ENCODE data around the gene INPP4B. TPM values are rescaled to one million over a fixed set of nuclear protein-coding genes. Genes with fewer than 3 reads are reported as not detected.

INPP4B gene
- total and polyA plus RNA-seq, 3 experiments from 2014 or later = 50.3 to 52.6 (median 52.6) TPM

DNA sequence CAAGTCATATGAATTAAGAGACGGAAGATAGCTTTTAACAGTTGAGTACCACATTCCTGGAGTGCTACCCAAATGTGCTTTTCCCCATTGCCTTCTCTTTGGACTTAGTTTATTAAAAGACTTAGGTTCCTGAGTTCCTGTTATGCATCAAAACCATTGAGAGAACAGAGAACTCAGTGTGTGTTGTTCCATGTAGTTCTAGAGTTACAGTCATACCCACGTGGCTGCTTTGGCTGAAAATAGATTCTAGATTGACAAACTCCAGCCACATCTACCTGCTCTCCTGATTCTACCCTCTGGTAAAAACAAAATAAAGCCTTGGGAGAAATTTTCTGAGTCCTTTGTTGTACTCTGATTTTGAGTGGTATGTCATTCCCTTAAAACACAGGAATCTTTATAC, 824.3 kb downstream of the INPP4B start:
- ChIA-PET CTCF (no interaction called here), POLR2A (no interaction called here)
- Mint-ChIP-seq H3K36me3 (peaks cover 0 to 8% (median 5%) of the 10 kb centered on the region in 3 donors), H3K27me3 (peaks cover 0 to 1% of the 10 kb centered on the region in 2 donors), H3K4me3 (no peak overlapping the region), H3K4me1 (no peaks in the 10 kb centered on the region), H3K9me3 (no peaks in the 10 kb centered on the region), H3K27ac (no peak overlapping the region)
- no peak overlapping the region for H3K27ac ChIP-seq (ENCODE audit: low read depth, low read length)
- no peaks in the 10 kb centered on the region for H3K27me3 ChIP-seq (ENCODE audit: insufficient read depth, low read length, poor library complexity, severe bottlenecking)
- no peaks in the 10 kb centered on the region for H3K9me3 ChIP-seq (ENCODE audit: low read length)
- DNase-seq = no peak
- no peaks in the 10 kb centered on the region for H3K36me3 ChIP-seq (ENCODE audit: insufficient read depth, low read length)
- no peak overlapping the region for H3K4me3 ChIP-seq (ENCODE audit: low read length)
- no peaks in the 10 kb centered on the region for H3K4me1 ChIP-seq (ENCODE audit: insufficient read depth, low read length)

- Histone ChIP-seq H3K4me3 (ENCODE audit: low read length) (no peak overlapping the region), H3K27me3 (ENCODE audit: insufficient read depth, low read length, poor library complexity, severe bottlenecking) (no peaks in the 10 kb centered on the region), H3K27ac (ENCODE audit: low read depth, low read length) (no peak overlapping the region), H3K36me3 (ENCODE audit: insufficient read depth, low read length) (no peaks in the 10 kb centered on the region), H3K9me3 (ENCODE audit: low read length) (no peaks in the 10 kb centered on the region), H3K4me1 (ENCODE audit: insufficient read depth, low read length) (no peaks in the 10 kb centered on the region)
- ChIA-PET POLR2A (interaction anchor here (0.6 kb wide), 1 partner anchor 56 kb away, joined by 3 read pairs; no protein-coding TSS in a partner anchor), CTCF (no interaction called here)
- H3K4me3 Mint-ChIP-seq = no peak overlapping the region
- H3K4me1 Mint-ChIP-seq = no peaks in the 10 kb centered on the region
- DNase-seq = no peak
- H3K27ac Mint-ChIP-seq = no peak overlapping the region
- H3K9me3 Mint-ChIP-seq = no peaks in the 10 kb centered on the region
- H3K36me3 Mint-ChIP-seq = peaks cover 0 to 8% (median 5%) of the 10 kb centered on the region in 3 donors
- H3K27me3 Mint-ChIP-seq = peaks cover 0 to 1% of the 10 kb centered on the region in 2 donors
Observed at GRCh38 chr4:142021181-142021580, 824.9 kb downstream of the INPP4B start.

DNA sequence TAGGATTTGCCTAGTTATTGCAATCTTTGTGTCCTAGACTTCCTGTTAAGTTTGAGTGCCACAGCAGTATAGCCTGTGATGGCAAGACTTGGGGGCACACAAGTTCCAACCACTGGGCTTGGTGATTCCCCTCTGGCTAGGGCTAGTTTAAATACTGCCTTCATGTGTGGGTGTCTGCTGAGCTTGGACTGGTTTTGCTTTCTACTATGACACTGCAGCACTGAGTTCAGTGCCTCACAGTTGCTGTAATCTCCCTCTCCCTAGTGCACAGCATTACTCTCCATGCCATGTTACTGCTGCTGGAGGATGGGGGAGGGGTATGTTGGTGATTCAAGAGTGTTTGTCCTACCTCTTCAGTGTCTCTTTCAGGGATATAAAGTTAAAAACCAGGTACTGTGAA, 830.1 kb downstream of the INPP4B start:
- Mint-ChIP-seq H3K4me3 (no peak overlapping the region), H3K27ac (no peak overlapping the region), H3K9me3 (peaks cover 2 to 8% (median 4%) of the 10 kb centered on the region in 5 donors), H3K36me3 (no peaks in the 10 kb centered on the region), H3K4me1 (no peaks in the 10 kb centered on the region), H3K27me3 (peaks cover 4 to 10% of the 10 kb centered on the region in 2 donors)
- no peak for DNase-seq
- no peaks in the 10 kb centered on the region for H3K4me1 ChIP-seq (ENCODE audit: insufficient read depth, low read length)
- H3K27me3 ChIP-seq (ENCODE audit: insufficient read depth, low read length, poor library complexity, severe bottlenecking) = no peaks in the 10 kb centered on the region
- no peak overlapping the region for H3K27ac ChIP-seq (ENCODE audit: low read depth, low read length)
- ChIA-PET POLR2A (no interaction called here), CTCF (no interaction called here)
- H3K4me3 ChIP-seq (ENCODE audit: low read length) = no peak overlapping the region
- no peaks in the 10 kb centered on the region for H3K9me3 ChIP-seq (ENCODE audit: low read length)
- H3K36me3 ChIP-seq (ENCODE audit: insufficient read depth, low read length) = no peaks in the 10 kb centered on the region

DNA sequence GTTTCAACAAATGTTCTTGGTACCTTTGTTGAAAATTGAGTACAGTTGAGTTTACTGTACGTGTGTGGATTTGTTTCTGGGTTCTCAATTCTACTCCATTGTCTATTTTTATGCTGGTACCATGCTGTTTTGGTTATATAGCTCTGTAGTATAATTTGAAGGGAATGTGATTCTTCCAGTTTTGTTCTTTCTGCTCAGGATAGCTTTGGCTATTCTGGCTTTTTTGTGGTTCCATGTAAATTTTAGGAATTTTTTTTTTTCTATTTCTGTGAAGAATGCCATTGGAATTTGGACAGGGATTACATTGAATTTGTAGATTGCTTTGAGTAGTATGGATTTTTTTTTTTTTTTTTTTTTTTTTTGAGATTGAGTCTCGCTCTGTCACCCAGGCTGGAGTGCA, 836.4 kb downstream of the INPP4B start:
- Mint-ChIP-seq H3K4me3 (no peak overlapping the region), H3K9me3 (peaks cover 7 to 23% (median 14%) of the 10 kb centered on the region in 5 donors), H3K4me1 (no peaks in the 10 kb centered on the region), H3K36me3 (no peaks in the 10 kb centered on the region), H3K27me3 (peaks cover 5 to 11% of the 10 kb centered on the region in 2 donors), H3K27ac (no peak overlapping the region)
- no peak for DNase-seq
- no peaks in the 10 kb centered on the region for H3K4me1 ChIP-seq (ENCODE audit: insufficient read depth, low read length)
- no peak overlapping the region for H3K27ac ChIP-seq (ENCODE audit: low read depth, low read length)
- ChIA-PET CTCF (no interaction called here), POLR2A (no interaction called here)
- no peaks in the 10 kb centered on the region for H3K9me3 ChIP-seq (ENCODE audit: low read length)
- H3K36me3 ChIP-seq (ENCODE audit: insufficient read depth, low read length) = no peaks in the 10 kb centered on the region
- no peak overlapping the region for H3K4me3 ChIP-seq (ENCODE audit: low read length)
- H3K27me3 ChIP-seq (ENCODE audit: insufficient read depth, low read length, poor library complexity, severe bottlenecking) = no peaks in the 10 kb centered on the region

- H3K27ac ChIP-seq (ENCODE audit: low read depth, low read length) = no peak overlapping the region
- ChIA-PET CTCF (no interaction called here), POLR2A (no interaction called here)
- H3K4me1 ChIP-seq (ENCODE audit: insufficient read depth, low read length) = no peaks in the 10 kb centered on the region
- Mint-ChIP-seq H3K9me3 (peaks cover 5 to 20% (median 12%) of the 10 kb centered on the region in 5 donors), H3K27ac (no peak overlapping the region), H3K4me3 (no peak overlapping the region), H3K36me3 (no peaks in the 10 kb centered on the region), H3K4me1 (no peaks in the 10 kb centered on the region), H3K27me3 (peaks cover under 1 to 5% of the 10 kb centered on the region in 2 donors)
- no peak for DNase-seq
- H3K36me3 ChIP-seq (ENCODE audit: insufficient read depth, low read length) = no peaks in the 10 kb centered on the region
- H3K4me3 ChIP-seq (ENCODE audit: low read length) = no peak overlapping the region
- H3K27me3 ChIP-seq (ENCODE audit: insufficient read depth, low read length, poor library complexity, severe bottlenecking) = no peaks in the 10 kb centered on the region
- no peaks in the 10 kb centered on the region for H3K9me3 ChIP-seq (ENCODE audit: low read length)
Observed at GRCh38 chr4:142005519-142005918, 840.6 kb downstream of the INPP4B start.

DNA sequence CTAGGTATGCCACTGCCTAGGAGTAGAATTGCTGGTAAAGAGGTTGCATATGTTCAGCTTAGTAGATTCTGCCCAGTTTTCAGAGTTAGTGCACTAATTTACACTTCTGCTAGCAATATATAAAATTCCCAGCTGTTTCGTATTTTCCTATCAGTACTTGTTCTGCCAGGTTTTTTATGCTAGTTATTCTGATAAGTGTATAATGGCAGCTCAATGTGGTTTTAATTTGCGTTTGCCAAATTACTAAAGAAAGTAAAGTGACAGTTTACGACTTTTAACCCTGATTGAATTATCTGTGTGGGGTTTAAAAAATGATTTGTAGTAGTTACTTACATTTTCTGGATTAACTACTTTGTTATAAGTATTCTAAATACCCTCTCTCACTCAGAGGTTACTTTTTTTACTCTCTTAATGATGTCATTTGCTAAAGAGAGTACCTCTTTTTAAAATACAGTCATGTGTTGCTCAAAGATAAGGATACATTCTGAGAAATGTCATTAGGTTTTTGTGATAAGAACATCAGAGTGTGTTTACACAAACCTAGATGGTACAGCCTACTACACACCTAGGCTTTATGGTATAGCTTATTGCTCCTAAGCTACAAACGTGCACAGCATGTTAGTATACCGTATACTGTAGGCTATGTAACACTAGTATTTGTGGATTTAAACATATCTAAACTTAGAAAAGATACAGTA, 846.5 kb downstream of the INPP4B start:
- POLR2A ChIA-PET = no interaction called here

DNA sequence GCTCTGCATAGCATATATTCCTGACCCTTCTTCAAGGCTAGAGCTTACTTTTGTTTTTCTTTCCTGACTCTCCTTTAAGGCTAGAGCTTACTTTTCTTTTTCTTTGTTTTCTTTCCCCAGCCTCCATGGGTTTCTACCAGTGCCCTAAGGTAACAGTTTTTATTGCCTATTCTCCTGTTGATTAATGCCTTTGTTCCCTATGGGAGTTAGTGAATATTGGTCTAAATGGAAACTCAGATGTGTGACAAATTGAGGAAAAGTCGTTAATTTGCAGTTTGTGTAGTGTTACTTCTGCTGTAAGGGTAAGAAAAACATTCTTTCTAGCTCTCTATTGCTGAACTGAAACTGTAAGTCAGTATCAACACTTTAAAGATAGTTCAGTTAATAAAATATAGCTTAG, 851.0 kb downstream of the INPP4B start:
- POLR2A ChIA-PET = no interaction called here
- Mint-ChIP-seq H3K4me1 (no peaks in the 10 kb centered on the region), H3K4me3 (no peak overlapping the region), H3K9me3 (peaks cover 0 to 12% (median 4%) of the 10 kb centered on the region in 5 donors), H3K27ac (no peak overlapping the region), H3K27me3 (peaks cover 7 to 13% of the 10 kb centered on the region in 2 donors), H3K36me3 (no peaks in the 10 kb centered on the region)
- no peak for DNase-seq
- H3K4me3 ChIP-seq (ENCODE audit: low read length) = no peak overlapping the region
- H3K27me3 ChIP-seq (ENCODE audit: insufficient read depth, low read length, poor library complexity, severe bottlenecking) = no peaks in the 10 kb centered on the region
- CTCF ChIA-PET = no interaction called here
- H3K4me1 ChIP-seq (ENCODE audit: insufficient read depth, low read length) = no peaks in the 10 kb centered on the region
- no peak overlapping the region for H3K27ac ChIP-seq (ENCODE audit: low read depth, low read length)
- H3K36me3 ChIP-seq (ENCODE audit: insufficient read depth, low read length) = no peaks in the 10 kb centered on the region
- H3K9me3 ChIP-seq (ENCODE audit: low read length) = no peaks in the 10 kb centered on the region

More for the DNA sequence above, 846.5 kb downstream of the INPP4B start:
- H3K27me3 Mint-ChIP-seq = peaks cover 5 to 15% of the 10 kb centered on the region in 2 donors
- H3K27ac ChIP-seq (ENCODE audit: low read depth, low read length) = no peak overlapping the region
- H3K4me3 Mint-ChIP-seq = no peak overlapping the region
- CTCF ChIA-PET = no interaction called here
- H3K27ac Mint-ChIP-seq = no peak overlapping the region
- H3K36me3 Mint-ChIP-seq = no peaks in the 10 kb centered on the region
- no peak for DNase-seq
- H3K4me1 ChIP-seq (ENCODE audit: insufficient read depth, low read length) = no peaks in the 10 kb centered on the region
- peaks cover 0 to 8% (median 2%) of the 10 kb centered on the region in 5 donors for H3K9me3 Mint-ChIP-seq
- H3K27me3 ChIP-seq (ENCODE audit: insufficient read depth, low read length, poor library complexity, severe bottlenecking) = no peaks in the 10 kb centered on the region
- no peaks in the 10 kb centered on the region for H3K36me3 ChIP-seq (ENCODE audit: insufficient read depth, low read length)
- H3K4me1 Mint-ChIP-seq = no peaks in the 10 kb centered on the region
- no peaks in the 10 kb centered on the region for H3K9me3 ChIP-seq (ENCODE audit: low read length)
- no peak overlapping the region for H3K4me3 ChIP-seq (ENCODE audit: low read length)

GRCh38 chr4:141977433-141977832, 868.7 kb downstream of the INPP4B start:
- Mint-ChIP-seq H3K4me3 (no peak overlapping the region), H3K27me3 (peaks cover 3 to 16% of the 10 kb centered on the region in 2 donors), H3K27ac (no peak overlapping the region), H3K4me1 (no peaks in the 10 kb centered on the region), H3K36me3 (no peaks in the 10 kb centered on the region), H3K9me3 (peaks cover 0 to 3% (median 0%) of the 10 kb centered on the region in 5 donors)
- no peak overlapping the region for H3K27ac ChIP-seq (ENCODE audit: low read depth, low read length)
- no peaks in the 10 kb centered on the region for H3K4me1 ChIP-seq (ENCODE audit: insufficient read depth, low read length)
- ChIA-PET CTCF (no interaction called here), POLR2A (no interaction called here)
- no peaks in the 10 kb centered on the region for H3K27me3 ChIP-seq (ENCODE audit: insufficient read depth, low read length, poor library complexity, severe bottlenecking)
- H3K4me3 ChIP-seq (ENCODE audit: low read length) = no peak overlapping the region
- no peaks in the 10 kb centered on the region for H3K36me3 ChIP-seq (ENCODE audit: insufficient read depth, low read length)
- no peak for DNase-seq
- H3K9me3 ChIP-seq (ENCODE audit: low read length) = no peaks in the 10 kb centered on the region
